GM18498 (cell line): ENCODE results near the gene QSOX2.

Source experiments
- ATAC-seq: cut with Tn5 transposase; IDR thresholded peaks from one replicate; pipeline ENCODE4 v1.9.1; 2021; ENCODE audit warnings: mild to moderate bottlenecking, moderate library complexity; ENCODE audit not compliant: unreplicated experiment

The QSOX2 gene

GRCh38 chr9:136265561-136266355 is 20.1 kb upstream of the QSOX2 start:
- no peak for ATAC-seq

- ATAC-seq: no peak
These were observed 19.1 kb upstream of the QSOX2 start for GRCh38 chr9:136264441-136265405.

- no peak for ATAC-seq
These were observed 18.4 kb upstream of the QSOX2 start for GRCh38 chr9:136264031-136264430.

GRCh38 chr9:136262671-136263178 is 17.1 kb upstream of the QSOX2 start:
- ATAC-seq: no peak

GRCh38 chr9:136261686-136262430 is 16.2 kb upstream of the QSOX2 start:
- no peak for ATAC-seq

GRCh38 chr9:136260936-136261472 is 15.4 kb upstream of the QSOX2 start:
- ATAC-seq: no peak

GRCh38 chr9:136260521-136260920 is 14.9 kb upstream of the QSOX2 start:
- no peak for ATAC-seq

- ATAC-seq: no peak
These were observed 14.2 kb upstream of the QSOX2 start for GRCh38 chr9:136259836-136260235.

- ATAC-seq: no peak
These were observed 13.9 kb upstream of the QSOX2 start for GRCh38 chr9:136259517-136259813.

- no peak for ATAC-seq
These were observed 13.3 kb upstream of the QSOX2 start for GRCh38 chr9:136258786-136259516.

- no peak for ATAC-seq
These were observed 12.7 kb upstream of the QSOX2 start for GRCh38 chr9:136258299-136258625.

GRCh38 chr9:136257381-136258298 is 12.0 kb upstream of the QSOX2 start:
- no peak for ATAC-seq

GRCh38 chr9:136255896-136256890 is 10.6 kb upstream of the QSOX2 start:
- ATAC-seq: no peak

GRCh38 chr9:136255166-136255538 is 9.5 kb upstream of the QSOX2 start:
- ATAC-seq: no peak

GRCh38 chr9:136254381-136255165 is 9.0 kb upstream of the QSOX2 start:
- ATAC-seq: no peak

- no peak for ATAC-seq
These were observed 7.9 kb upstream of the QSOX2 start for GRCh38 chr9:136253246-136254130.
